Measurements from ENCODE around the gene PIEZO2. TPM values are rescaled to one million over a fixed set of nuclear protein-coding genes. Genes with fewer than 3 reads are reported as not detected.

PIEZO2 gene
- total and polyA plus RNA-seq, 2 of the 8 experiments (the other 6 are each of a cell fraction or from before 2014, with no cell fraction given), result 4.7 to 16.5 TPM

- Histone ChIP-seq H3K9me3 (ENCODE audit: insufficient read depth in 2 of 2, low read depth in 1 of 2, low read length in 1 of 2) (no peaks in the 10 kb centered on the region), H2BK120ac (replicated peaks; ENCODE audit: low read depth, low read length) (no peak overlapping the region), H3K36me3 (ENCODE audit: control insufficient read depth in 2 of 4, insufficient read depth in 4 of 4, low read length in 3 of 4) (no peaks in the 10 kb centered on the region), H4K20me1 (replicated peaks in 1 of 2; ENCODE audit: control insufficient read depth in 1 of 2, insufficient read depth in 2 of 2, low read length in 2 of 2) (no peaks in the 10 kb centered on the region), H3K9ac (replicated peaks in 1 of 4; ENCODE audit: extremely low read depth in 1 of 4, low read depth in 3 of 4, low read length in 3 of 4) (no peak overlapping the region), H3K4me3 (ENCODE audit: extremely low read depth in 1 of 4, insufficient read depth in 2 of 4, low read depth in 3 of 4, low read length in 4 of 4) (no peak overlapping the region), H2BK5ac (ENCODE audit: low read depth, low read length) (no peak overlapping the region), H2BK15ac (ENCODE audit: low read length) (no peak overlapping the region), H4K8ac (ENCODE audit: extremely low read depth, insufficient read depth, low read length) (no peak overlapping the region), H4K5ac (ENCODE audit: insufficient read length, low read depth, low read length) (no peak overlapping the region), H4K91ac (replicated peaks; ENCODE audit: insufficient read length, low read length) (no peak overlapping the region), H3K27me3 (replicated peaks in 1 of 4; ENCODE audit: control insufficient read depth in 3 of 4, extremely low read depth in 1 of 4, insufficient read depth in 3 of 4, low read length in 3 of 4) (peaks cover 0 to 1% (median 0%) of the 10 kb centered on the region in 4 experiments; a peak in 1 of 7 replicates), H3K56ac (replicated peaks; ENCODE audit: insufficient read length, low read depth, low read length) (no peak overlapping the region), H3K23ac (ENCODE audit: insufficient read length) (no peak overlapping the region), H2AK5ac (ENCODE audit: low read depth, low read length) (no peak overlapping the region), H3K79me1 (ENCODE audit: low read depth, low read length) (no peaks in the 10 kb centered on the region), H3K18ac (ENCODE audit: extremely low read depth, low read length) (no peak overlapping the region), H2AFZ (ENCODE audit: low read length) (no peak overlapping the region), H3K14ac (ENCODE audit: insufficient read length) (no peak overlapping the region), H3K23me2 (ENCODE audit: low read depth, low read length) (no peaks in the 10 kb centered on the region), H3K4me2 (ENCODE audit: insufficient read depth in 1 of 2, low read depth in 2 of 2, low read length in 2 of 2) (no peak overlapping the region), H3K27ac (ENCODE audit: low read depth, low read length) (no peak overlapping the region), H3K4ac (replicated peaks; ENCODE audit: insufficient read length, low read depth, low read length) (no peak overlapping the region), H3K4me1 (replicated peaks in 1 of 4; ENCODE audit: control insufficient read depth in 3 of 4, insufficient read depth in 4 of 4, low read length in 3 of 4) (peaks cover 0 to under 1% (median 0%) of the 10 kb centered on the region in 4 experiments; a peak in 1 of 7 replicates), H2BK12ac (ENCODE audit: low read depth, low read length) (no peak overlapping the region), H3K79me2 (ENCODE audit: control insufficient read depth in 1 of 2, insufficient read depth in 2 of 2, low read length in 2 of 2) (no peaks in the 10 kb centered on the region), H2BK20ac (ENCODE audit: low read length) (no peak overlapping the region)
- ChIA-PET POLR2A (ENCODE audit: partially characterized antibody) (no interaction called here), CTCF (ENCODE audit: partially characterized antibody) (no interaction called here)
- WGBS, 2 experiments (ENCODE audit: extremely low coverage in 1 of 2, insufficient coverage in 1 of 2, insufficient read length in 1 of 2, insufficient replicate concordance in 2 of 2, low coverage in 1 of 2, low lambda C conversion rate in 2 of 2, missing lambda C conversion rate in 1 of 2), result 93% methylated on average over 4 of the region's 4 CpGs; no CpG with 5 or more reads in 1 of the 2 experiments
- DNase-seq (ENCODE audit: low read depth in 1 of 2, low spot score in 2 of 2), result no peak
- FAIRE-seq, result no peak
- TF ChIP-seq POLR2A (IDR thresholded peaks at IDR 0.05; ENCODE audit: control extremely low read depth in 1 of 2, low read depth in 2 of 2, low read length in 2 of 2) (no peak), RAD21 (IDR thresholded peaks at IDR 0.05 in 1 of 2, conservative IDR thresholded peaks at IDR 0.05 in 1 of 2; ENCODE audit: low read depth in 2 of 2, low read length in 2 of 2) (no peak), CBX5 (IDR thresholded peaks at IDR 0.05; ENCODE audit: low read depth, low read length) (no peak), ASH2L (IDR thresholded peaks at IDR 0.05; ENCODE audit: low read length) (no peak), HDAC6 (IDR thresholded peaks at IDR 0.05; ENCODE audit: low read depth, low read length) (no peak), HDAC2 (IDR thresholded peaks at IDR 0.05; ENCODE audit: borderline replicate concordance in 1 of 2, low read depth in 2 of 2, low read length in 2 of 2) (no peak), SIRT6 (IDR thresholded peaks at IDR 0.05; ENCODE audit: low read length) (no peak), TCF12 (IDR thresholded peaks at IDR 0.05; ENCODE audit: low read depth, low read length) (no peak), KDM1A (IDR thresholded peaks at IDR 0.05; ENCODE audit: borderline replicate concordance, low read length) (no peak), TBP (IDR thresholded peaks at IDR 0.05; ENCODE audit: low read depth, low read length) (no peak), POU5F1 (IDR thresholded peaks at IDR 0.05; ENCODE audit: low read depth, low read length) (no peak), MAX (IDR thresholded peaks at IDR 0.05) (no peak), CBX8 (IDR thresholded peaks at IDR 0.05; ENCODE audit: borderline replicate concordance, low read depth, low read length) (no peak), RBBP5 (IDR thresholded peaks at IDR 0.05; ENCODE audit: borderline replicate concordance, low read depth, low read length) (no peak)
Observed at GRCh38 chr18:10842371-10842770, 307.0 kb downstream of the PIEZO2 start.
